ENCODE results near the gene ADGRB2.

ADGRB2 gene

GRCh38 chr1:31749785-31750735 lies 14.1 kb downstream of the ADGRB2 start:
- DNase-seq (ENCODE audit: low read depth) = no peak

GRCh38 chr1:31748365-31748764 lies 15.8 kb downstream of the ADGRB2 start:
- no peak for DNase-seq (ENCODE audit: low read depth)

- DNase-seq (ENCODE audit: low read depth) = no peak
Observed at GRCh38 chr1:31747304-31747703, 16.8 kb downstream of the ADGRB2 start.

GRCh38 chr1:31746687-31747086 lies 17.5 kb downstream of the ADGRB2 start:
- DNase-seq (ENCODE audit: low read depth) = no peak

GRCh38 chr1:31745946-31746670 lies 18.0 kb downstream of the ADGRB2 start:
- DNase-seq (ENCODE audit: low read depth) = no peak

DNA sequence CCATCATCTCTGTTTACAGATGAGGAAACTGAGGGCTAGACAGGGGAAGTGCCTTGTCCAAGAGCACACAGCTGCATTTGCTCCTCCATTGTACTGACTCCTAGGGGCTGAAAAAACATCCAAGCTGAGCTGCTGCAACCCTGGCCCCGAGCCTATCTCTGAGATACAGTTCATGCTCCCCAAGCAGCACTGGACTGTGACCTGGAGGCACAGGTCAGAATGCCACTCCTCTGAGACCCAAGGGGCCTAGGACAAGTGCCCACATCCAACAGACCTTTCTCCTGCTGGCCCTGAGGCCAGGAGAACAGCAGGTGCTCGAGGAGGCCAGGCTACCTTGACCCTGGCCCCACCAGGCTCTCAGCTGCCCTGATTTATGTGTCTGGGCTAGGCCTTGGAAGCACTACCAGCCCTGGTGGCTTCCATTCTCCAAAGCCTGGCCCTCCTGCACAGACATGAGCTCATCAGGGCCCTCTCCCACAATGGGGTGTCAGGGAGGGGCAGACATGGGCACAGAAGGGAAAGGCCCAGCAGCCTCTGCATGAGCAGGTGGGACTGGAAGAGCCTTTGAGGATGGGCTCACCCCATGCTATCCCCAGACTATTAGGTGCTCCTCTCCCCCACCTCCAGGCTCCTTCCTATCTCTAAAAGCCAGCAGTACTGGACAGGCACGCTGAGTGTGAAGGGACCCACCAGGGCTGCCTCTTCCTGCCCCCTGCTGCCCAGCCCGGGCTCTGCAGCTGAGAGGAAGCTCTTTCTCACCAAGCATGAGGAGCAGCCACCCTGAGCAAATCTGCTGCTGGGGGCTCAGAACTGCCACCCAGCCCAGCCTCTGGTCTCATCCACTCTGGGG lies 18.8 kb downstream of the ADGRB2 start:
- no peak for DNase-seq (ENCODE audit: low read depth)

DNA sequence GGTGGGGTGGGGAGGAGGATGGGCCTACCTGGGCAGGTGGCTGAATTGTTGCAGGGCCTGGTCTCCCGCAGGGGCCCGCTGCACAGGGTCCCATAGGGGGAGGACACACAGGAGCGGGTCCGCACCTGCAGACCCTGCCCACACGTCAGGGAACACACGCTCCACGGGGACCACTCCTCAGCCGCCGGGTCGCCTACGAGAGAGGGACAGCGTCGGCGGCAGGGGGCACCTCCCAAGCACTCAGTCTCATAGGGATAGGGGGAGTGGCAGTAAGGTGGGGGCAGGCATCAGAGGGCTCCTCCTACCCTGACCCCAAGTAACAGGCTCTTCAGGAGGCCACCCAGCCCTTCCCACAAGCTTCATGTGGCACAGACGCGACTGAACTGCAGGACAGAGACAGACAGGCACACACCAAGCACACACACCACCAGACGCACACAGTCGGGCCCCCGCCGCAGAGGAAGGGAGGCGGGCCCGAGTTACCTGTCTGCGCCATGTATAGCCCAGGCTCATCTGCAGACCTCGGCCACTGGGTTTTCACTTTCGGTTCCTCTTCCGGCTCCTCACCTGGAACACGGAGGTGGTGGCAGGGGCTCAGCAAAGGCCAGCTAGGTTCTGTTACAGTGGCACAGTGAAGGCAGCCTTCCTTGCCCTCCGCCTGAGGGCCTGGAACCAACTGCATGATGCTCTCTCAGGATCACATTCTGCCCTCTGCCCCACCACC lies 19.8 kb downstream of the ADGRB2 start:
- DNase-seq (ENCODE audit: low read depth) = no peak

DNA sequence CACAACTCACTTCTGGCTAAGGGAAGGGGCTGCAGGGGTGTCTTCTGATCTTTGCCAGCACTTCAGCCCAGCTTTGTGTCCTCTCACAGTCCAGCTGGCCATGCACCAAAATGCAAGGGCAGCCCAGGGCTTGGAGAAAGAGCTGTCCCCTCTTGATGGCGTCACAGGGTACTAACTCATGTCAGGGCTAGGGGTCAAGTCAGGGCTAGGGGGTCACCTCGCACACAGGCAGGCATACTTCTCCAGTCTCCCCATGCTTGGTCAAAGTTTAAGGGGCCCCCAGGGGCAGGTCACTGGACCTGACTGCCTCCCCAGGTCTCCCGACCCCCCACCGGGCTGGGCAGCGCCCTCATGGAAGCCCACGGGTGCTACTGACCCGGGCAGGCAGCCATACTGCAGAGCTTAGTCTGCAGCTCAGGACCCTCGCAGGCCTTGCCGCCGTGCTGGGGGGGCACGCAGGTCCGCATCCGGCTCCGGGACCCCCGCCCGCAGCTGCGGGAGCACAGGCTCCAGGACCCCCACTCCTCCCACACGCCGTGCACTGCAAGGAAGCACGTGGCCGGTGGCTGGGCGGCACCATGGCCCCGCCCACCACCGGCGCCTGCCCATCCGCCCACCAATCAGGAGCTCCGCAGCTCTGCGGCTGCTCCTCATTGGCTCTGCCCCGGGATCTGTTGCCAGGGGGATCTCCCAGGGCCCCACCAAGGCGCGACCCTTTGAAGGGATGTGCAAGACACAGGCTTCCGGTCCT lies 21.5 kb downstream of the ADGRB2 start:
- DNase-seq (ENCODE audit: low read depth) = no peak

DNA sequence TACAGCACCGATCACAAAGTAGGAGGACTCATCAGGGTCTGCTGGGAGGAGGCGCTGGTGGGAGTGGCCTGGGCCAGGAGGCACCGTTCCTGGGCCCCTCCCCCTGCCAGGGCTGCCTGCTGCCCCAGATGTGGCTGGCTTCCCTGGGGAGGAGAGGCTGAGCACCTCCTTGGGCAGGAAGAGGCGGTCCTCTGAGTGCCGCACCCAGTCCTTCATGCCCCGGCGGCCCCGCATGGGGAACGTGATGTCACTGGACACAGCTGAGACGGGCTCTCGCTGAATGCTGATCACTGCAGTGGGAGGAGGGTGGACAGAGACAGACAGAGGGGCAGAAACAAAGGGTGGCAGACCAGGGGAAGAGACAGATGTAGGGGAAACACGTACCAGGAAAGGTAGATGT lies 24.8 kb downstream of the ADGRB2 start:
- no peak for DNase-seq (ENCODE audit: low read depth)

GRCh38 chr1:31736675-31737074 lies 27.5 kb downstream of the ADGRB2 start:
- DNase-seq (ENCODE audit: low read depth) = no peak

DNA sequence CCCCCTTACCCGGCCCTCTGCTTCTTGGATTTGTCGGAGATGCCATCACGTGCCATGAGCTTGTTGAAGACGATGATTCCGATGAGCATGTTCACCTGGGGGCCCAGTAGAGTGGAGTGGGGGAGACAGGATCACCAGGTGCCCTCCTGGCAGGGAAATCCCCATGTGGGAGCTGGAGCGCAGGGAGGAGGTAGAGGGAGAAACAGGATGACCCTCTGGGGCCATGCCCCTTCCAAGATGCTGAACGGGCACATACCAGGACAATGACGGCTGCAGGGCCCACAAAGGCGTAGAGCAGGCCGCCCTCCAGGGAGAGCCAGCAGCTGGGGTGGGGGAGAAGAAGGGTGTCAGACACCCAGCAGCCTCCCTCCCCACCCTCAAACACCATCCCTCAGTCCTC lies 28.6 kb downstream of the ADGRB2 start:
- no peak for DNase-seq (ENCODE audit: low read depth)

GRCh38 chr1:31734582-31735107 lies 29.5 kb downstream of the ADGRB2 start:
- DNase-seq (ENCODE audit: low read depth) = no peak

DNA sequence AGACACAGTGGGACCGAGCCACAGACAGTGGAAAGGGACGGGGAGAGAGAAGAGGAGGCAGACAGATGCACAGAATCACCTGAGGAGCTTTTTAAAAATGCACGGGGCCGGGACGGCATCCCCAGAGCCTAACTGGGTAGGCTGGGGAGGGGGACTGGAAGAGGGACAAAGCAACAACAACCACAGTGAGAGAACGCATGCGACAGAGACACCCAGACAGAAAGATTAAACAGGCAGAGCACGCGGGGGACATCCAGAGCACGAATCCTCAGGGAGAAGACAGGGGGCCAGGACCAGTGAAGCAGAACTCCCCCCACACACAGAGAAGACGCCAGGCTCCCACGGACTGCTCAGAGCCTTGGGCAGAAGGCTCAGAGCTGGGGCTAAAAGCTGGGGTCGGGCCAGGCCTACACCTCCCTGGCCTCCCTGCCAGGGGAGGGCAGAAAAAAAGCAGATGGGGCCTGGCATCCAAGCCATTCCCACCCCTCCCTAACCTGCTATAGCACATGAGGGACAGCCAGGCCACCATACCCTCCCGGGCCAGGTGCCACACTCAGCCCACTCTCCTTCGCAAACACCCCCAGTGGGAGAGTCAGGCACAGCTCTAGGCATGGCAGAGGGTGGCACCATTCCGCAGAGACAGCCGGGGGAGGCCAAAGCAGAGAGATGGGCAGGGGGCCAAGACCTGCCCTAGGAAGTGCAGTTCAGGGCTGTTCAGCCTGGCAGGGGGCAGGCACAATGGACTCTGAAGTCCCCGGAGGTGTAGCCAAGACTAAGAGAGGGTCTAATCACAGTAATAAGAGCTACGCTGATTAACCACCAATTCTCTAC lies 30.5 kb downstream of the ADGRB2 start:
- DNase-seq (ENCODE audit: low read depth) = no peak

- DNase-seq (ENCODE audit: low read depth) = no peak
Observed at GRCh38 chr1:31732751-31733289, 31.3 kb downstream of the ADGRB2 start.

GRCh38 chr1:31732343-31732742 lies 31.8 kb downstream of the ADGRB2 start:
- DNase-seq (ENCODE audit: low read depth) = no peak

- no peak for DNase-seq (ENCODE audit: low read depth)
Observed at GRCh38 chr1:31731049-31731565, 33.0 kb downstream of the ADGRB2 start.

GRCh38 chr1:31730336-31731048 lies 33.6 kb downstream of the ADGRB2 start:
- DNase-seq (ENCODE audit: low read depth) = no peak

DNA sequence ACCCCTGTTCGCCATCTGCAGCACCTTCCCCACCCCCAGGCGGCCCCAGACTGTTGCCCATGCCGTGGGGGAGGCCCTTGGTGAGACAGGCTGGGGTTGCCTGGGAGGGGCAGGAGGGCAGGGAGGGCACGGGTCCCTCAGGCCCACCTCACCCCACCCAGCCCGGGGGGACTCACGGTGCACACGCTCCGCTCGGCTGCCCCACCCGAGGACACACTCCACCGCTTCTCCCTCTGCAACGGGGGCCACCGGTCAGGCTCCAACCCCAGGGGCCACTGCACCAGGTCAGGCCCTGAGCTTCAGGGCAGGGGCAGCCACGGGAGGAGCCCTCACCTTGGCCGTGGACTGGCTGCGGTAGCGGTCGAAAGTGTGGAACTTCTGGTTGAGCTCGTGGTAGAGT lies 36.3 kb downstream of the ADGRB2 start:
- DNase-seq (ENCODE audit: low read depth) = no peak

- DNase-seq (ENCODE audit: low read depth) = no peak
Observed at GRCh38 chr1:31727195-31727594, 36.9 kb downstream of the ADGRB2 start.

Measured in GM04504 (cell line).